ENCODE measurements around the gene SMIM24. TPM values are rescaled to one million over a fixed set of nuclear protein-coding genes. Genes with fewer than 3 reads are reported as not detected.

Gene SMIM24
- total and polyA plus RNA-seq, 9 of the 15 experiments (the other 6 are each of a cell fraction or from before 2014, with no cell fraction given), result 0.45 to 12.3 (median 1.4) TPM; not detected in 1

DNA sequence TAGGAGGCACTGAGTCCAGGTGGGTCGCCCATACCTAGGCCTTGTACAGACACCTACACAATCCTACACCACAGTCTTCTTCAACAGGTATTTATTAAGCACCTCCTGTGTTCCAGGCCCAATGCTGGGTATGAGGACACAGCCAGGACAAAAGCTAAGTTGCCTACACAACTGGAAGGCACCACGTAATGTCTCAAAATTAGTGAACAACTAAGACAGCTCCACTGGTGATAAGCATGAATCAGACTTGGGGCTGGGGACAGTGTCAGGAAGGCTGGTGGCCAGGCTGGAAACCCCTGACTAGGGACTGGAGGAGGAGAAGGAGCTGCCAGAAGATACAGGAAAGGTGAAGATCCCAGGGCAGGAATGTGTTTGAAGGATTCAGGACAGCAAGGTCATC lies 2.4 kb downstream of the SMIM24 start:
- 0% methylated on average over 2 of the region's 2 CpGs for WGBS (ENCODE audit: insufficient coverage, low coverage, missing lambda C conversion rate)
- DNase-seq (ENCODE audit: extremely low read depth in 1 of 4, low spot score in 3 of 4), result peak in 1 of 4 experiments; percentile 42
- 0 out of 3 replicates have a peak overlapping the region, but pooled peaks have one; percentile 17 for H3K27ac ChIP-seq (ENCODE audit: extremely low read depth, low read depth, low read length)
- no peaks in the 10 kb centered on the region for H3K9me1 ChIP-seq (ENCODE audit: control insufficient read depth, insufficient read depth, low read length)
- H3K9ac ChIP-seq (ENCODE audit: insufficient read depth in 1 of 2, low read depth in 2 of 2, low read length in 2 of 2), result peak overlapping the region; percentile 43 to 51; a peak in 2 of 4 replicates
- peak overlapping the region; percentile 74 for H2AFZ ChIP-seq (ENCODE audit: low read depth, low read length)
- peaks cover 17 to 19% of the 10 kb centered on the region in 2 experiments; a peak in 3 of 5 replicates for H3K27me3 ChIP-seq (ENCODE audit: control insufficient read depth in 2 of 2, insufficient read depth in 2 of 2, low read length in 2 of 2)
- no peak for ATAC-seq
- no TSS peak for BruUV-seq (replicated peaks)
- peaks cover 8% of the 10 kb centered on the region; the same call in 1 of the 2 replicates for H4K20me1 ChIP-seq (replicated peaks; ENCODE audit: control insufficient read depth, insufficient read depth, low read length)
- no peak for TF ChIP-seq PHF21A (IDR thresholded peaks at IDR 0.05; ENCODE audit: borderline replicate concordance, low read depth)
- TF ChIP-seq, protein P1, sequence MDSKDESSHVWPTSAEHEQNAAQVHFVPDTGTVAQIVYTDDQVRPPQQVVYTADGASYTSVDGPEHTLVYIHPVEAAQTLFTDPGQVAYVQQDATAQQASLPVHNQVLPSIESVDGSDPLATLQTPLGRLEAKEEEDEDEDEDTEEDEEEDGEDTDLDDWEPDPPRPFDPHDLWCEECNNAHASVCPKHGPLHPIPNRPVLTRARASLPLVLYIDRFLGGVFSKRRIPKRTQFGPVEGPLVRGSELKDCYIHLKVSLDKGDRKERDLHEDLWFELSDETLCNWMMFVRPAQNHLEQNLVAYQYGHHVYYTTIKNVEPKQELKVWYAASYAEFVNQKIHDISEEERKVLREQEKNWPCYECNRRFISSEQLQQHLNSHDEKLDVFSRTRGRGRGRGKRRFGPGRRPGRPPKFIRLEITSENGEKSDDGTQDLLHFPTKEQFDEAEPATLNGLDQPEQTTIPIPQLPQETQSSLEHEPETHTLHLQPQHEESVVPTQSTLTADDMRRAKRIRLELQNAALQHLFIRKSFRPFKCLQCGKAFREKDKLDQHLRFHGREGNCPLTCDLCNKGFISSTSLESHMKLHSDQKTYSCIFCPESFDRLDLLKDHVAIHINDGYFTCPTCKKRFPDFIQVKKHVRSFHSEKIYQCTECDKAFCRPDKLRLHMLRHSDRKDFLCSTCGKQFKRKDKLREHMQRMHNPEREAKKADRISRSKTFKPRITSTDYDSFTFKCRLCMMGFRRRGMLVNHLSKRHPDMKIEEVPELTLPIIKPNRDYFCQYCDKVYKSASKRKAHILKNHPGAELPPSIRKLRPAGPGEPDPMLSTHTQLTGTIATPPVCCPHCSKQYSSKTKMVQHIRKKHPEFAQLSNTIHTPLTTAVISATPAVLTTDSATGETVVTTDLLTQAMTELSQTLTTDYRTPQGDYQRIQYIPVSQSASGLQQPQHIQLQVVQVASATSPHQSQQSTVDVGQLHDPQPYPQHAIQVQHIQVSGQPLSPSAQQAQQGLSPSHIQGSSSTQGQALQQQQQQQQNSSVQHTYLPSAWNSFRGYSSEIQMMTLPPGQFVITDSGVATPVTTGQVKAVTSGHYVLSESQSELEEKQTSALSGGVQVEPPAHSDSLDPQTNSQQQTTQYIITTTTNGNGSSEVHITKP (IDR thresholded peaks at IDR 0.05; ENCODE audit: partially characterized antibody), result peak; percentile 22
- H3K4me1 ChIP-seq (replicated peaks in 1 of 2; ENCODE audit: control insufficient read depth in 2 of 2, insufficient read depth in 2 of 2, low read length in 2 of 2), result peaks cover 11 to 40% of the 10 kb centered on the region in 2 experiments
- ChIA-PET POLR2A (interaction anchor here (0.6 kb wide), 1 partner anchor 12 kb away, joined by 3 read pairs; no protein-coding TSS in a partner anchor), CTCF (ENCODE audit: low intra/inter-chr PET ratio) (no interaction called here)
- peak overlapping the region; percentile 80 for H3K4me2 ChIP-seq (ENCODE audit: insufficient read depth, low read length)
- FAIRE-seq, result peak; percentile 61
- intact Hi-C loops (cut with micrococcal nuclease) (no loop called here), in situ Hi-C loops (cut with MboI) (no loop called here)
- no peaks in the 10 kb centered on the region for H3K79me2 ChIP-seq (ENCODE audit: control insufficient read depth, insufficient read depth, low read length)
- H3K9me3 ChIP-seq (replicated peaks; ENCODE audit: control insufficient read depth, insufficient read depth, low read depth, low read length), result no peaks in the 10 kb centered on the region
- peak overlapping the region; percentile 43; the same call in 1 of the 2 replicates for H3K4me3 ChIP-seq
- no peaks in the 10 kb centered on the region for H3K36me3 ChIP-seq (ENCODE audit: control insufficient read depth, insufficient read depth, low read length)
